NCI-H146 treated with DMSO at 0.1 percent for 48 hours (cell line): ENCODE data around the gene SPATA19.
"Not testable (repeated sequence)": the region's sequence is repeated elsewhere in the genome, so short reads cannot be mapped to it uniquely, and the experiment has no call there.

Experiments used
- DNase-seq: peaks from one replicate; lab custom pipeline; 2025; ENCODE audit not compliant: unreplicated experiment; lab: John Stamatoyannopoulos, UW

SPATA19 gene

DNA sequence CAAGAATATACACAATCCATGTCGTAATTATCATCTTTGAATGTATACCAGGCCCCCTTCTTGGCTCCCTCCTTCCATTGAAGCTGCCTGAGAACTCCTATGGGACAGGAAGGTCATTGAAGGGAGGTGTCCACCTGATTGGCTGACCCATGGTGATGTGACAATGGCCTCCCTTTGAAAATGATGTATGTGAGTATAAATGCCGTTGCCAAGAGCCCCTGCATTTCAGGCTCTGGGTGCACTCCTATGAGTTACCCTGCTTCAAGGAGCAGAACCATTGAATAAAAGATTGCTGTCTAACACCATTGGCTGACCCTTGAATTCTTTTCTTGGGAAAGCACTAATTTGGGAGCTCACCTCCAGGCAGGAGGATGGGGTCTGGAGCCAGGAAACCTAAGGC, at the start of gene SPATA19:
Gene SPATA19 (minus strand): TSS at position 101 of the 400 bp plus-strand sequence. CDS start 67 bp downstream, at position 34.
- no peak for DNase-seq

- no peak for DNase-seq
Measured at GRCh38 chr11:133895061-133895479, 49.8 kb upstream of the SPATA19 start.

DNA sequence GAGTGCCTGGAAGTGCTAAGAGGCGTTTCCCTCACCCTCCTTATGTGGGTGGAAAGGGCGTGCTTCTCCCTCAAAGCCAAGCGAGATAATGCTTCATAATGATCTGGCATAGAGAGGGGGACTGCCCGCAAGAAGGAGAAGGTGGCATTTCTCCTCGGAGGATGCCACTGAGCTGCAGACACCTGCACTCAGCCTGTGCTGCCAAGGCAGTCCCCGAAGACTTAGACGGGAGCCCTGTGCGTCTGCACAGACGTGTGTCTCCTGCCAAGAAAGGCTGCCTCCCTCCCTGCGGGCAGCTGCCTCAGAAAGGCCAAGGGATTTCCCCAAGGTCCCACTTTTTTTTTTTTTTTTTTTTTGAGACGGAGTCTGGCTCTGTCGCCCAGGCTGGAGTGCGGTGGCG, 48.1 kb upstream of the SPATA19 start:
- DNase-seq: no peak

GRCh38 chr11:133892584-133893380, 47.5 kb upstream of the SPATA19 start:
- DNase-seq: no peak

- no peak for DNase-seq
Measured at GRCh38 chr11:133892126-133892525, 46.8 kb upstream of the SPATA19 start.

- no peak for DNase-seq
Measured at GRCh38 chr11:133889893-133890292, 44.6 kb upstream of the SPATA19 start.

GRCh38 chr11:133889188-133889587, 43.9 kb upstream of the SPATA19 start:
- no peak for DNase-seq

DNA sequence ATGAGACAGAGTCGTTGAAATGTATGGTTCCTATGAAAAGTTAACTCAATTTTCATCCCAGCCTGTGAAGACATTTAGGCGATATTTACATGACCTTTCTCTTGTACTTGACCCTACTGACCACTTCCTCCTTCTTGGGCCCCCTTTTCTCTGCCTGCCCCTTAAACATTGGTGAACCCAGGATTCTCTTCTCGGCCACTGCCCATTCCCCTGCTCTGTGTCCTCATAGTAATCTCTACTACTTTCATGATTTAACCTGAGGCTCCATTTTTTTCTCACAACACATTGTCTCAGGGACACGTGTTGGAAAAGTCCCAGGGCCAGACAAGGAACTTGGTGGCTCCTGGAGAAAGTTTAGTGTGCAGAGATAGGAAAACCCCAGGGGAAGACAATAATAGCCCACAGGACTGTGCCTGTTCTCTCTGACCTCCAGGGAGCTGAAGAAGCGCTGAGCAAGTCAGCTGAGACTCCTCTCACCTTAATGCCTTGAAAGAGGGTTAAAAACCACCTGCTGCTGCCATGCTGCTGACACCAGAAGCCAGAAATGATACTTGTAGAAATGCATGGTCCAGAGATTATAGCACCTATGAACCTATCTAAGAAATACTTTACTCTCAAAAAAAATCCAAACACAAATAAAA, 42.5 kb upstream of the SPATA19 start:
- no peak for DNase-seq

- DNase-seq: no peak
Measured at GRCh38 chr11:133886029-133886428, 40.7 kb upstream of the SPATA19 start.

DNA sequence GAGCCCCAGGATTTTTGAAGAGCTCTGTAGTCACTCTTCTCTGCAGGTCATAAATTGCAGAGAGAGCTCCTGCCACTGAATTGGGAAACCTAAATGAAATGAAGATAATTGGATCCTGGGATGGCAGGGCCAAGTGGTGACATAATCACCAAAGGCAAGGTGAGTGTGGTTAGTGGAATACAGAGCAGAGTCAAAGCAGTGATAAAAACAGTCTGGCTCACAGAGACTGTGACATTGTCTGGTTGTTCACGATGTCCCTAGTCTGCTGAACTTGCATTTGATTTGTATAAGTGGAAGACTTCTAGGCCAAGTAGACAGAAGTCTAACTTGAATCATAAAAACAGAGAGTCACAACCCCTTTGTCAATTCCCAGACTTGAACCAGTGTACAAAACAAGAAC, 26.8 kb upstream of the SPATA19 start:
- DNase-seq: no peak

DNA sequence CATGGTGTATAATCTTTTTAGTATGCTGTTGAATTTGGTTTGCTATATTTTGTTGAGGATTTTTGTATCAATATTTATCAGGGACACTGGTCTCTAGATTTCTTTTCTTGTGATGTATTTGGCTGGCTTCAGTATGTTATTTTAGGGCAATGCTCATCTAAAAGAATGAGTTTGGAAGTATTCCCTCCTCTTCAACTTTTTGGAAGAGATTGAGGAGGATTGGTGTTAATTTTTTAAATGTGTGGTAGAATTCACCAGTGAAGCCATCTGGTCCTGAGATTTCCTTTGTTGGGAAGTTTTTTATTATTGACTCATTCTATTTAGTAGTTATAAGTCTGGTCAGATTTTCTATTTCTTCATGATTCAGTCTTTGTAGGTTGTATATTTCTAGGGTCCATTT, 22.1 kb upstream of the SPATA19 start:
- no peak for DNase-seq

GRCh38 chr11:133865466-133865865, 20.2 kb upstream of the SPATA19 start:
- no peak for DNase-seq

DNA sequence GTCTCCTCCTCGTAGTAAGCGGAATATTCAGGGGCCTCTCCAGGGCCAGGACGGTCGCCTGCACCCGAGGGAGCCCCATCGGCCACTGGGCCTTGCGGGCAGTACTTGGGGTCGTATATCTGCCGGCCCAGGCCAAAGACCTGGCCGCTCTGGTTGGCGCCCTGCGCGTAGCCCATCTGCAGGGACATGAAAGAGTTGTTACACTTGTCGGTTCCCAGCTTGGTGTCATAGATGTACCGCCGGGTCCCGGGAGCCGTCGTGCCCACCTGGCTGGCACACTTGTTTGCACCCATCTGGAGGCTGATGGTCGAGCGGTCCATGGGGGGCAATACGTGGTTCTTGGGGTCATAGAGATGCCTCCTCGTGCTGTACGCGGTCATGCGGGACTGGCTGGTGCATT, 19.4 kb upstream of the SPATA19 start:
- no peak for DNase-seq

DNA sequence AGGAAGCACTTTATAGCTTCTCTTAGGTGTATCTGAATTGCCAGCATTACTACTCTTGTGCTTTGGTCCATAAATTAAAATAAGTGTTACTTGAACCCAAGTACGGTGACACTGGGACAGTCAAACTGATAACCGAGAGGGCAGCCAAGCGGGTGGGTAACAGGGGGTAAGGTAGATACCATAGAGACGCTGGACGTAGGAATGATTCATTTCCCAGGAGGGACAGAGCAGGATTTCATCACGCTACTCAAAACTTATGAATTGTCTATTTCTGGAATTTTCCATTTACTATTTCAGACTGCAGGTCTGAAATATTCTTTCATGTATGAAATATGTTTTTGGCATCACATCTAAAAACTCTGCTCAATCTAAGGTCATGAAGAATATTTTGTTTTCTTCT, 14.8 kb upstream of the SPATA19 start:
- DNase-seq: no peak

DNA sequence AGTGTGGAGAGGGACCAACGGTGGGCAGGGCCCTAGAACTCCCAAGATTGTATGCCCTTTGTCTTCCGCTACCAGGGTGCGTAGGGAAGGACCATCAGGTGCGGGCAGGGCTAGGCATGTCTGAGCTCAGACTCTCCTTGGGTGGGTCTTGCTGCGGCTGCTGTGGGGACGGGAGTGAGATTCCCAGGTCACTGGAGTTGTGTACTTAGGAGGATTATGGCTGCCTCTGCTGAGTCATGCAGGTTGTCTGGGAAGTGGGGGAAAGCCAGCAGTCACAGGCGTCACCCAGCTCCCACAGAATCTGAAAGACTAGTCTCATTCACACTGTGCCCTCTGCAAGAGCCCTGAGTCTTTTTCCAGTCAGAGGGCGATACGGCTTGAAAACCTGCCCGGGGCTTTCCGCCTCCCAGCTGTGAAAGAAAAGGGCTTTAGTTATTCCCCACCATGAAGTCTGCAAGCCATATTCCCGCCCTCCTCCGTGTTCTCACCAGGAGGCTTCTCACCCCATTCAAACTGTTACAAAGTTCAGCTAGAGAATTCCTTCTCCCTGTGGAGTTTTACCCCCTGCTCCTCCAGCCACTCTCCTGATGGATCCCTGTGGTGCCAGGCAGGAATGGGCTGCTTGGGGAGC, 9.1 kb upstream of the SPATA19 start:
- not testable (repeated sequence) for DNase-seq

GRCh38 chr11:133844217-133844616, 1.1 kb downstream of the SPATA19 start:
- DNase-seq: no peak

- DNase-seq: no peak
Measured at GRCh38 chr11:133843454-133843987, 1.8 kb downstream of the SPATA19 start.

DNA sequence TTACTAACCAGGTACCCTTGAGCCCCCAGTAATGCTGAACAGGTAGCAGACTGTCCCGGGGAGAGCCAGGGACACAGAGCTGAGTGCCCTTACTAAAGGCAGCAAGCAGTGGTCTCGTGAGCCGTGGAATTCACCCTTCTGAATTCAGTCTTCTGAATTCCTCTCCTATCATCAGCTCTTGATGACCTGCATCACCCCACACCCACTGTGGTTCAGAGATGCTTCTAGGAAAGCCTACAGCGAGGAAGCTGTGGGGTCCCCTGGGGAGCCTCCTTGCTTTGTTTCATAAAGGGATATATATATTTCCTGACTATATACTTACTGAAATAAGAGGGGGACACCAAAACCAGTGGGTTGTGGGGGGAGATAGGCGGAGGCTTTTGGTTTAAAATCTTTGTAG, 2.6 kb downstream of the SPATA19 start:
- no peak for DNase-seq

GRCh38 chr11:133842053-133842452, 3.3 kb downstream of the SPATA19 start:
- no peak for DNase-seq

DNA sequence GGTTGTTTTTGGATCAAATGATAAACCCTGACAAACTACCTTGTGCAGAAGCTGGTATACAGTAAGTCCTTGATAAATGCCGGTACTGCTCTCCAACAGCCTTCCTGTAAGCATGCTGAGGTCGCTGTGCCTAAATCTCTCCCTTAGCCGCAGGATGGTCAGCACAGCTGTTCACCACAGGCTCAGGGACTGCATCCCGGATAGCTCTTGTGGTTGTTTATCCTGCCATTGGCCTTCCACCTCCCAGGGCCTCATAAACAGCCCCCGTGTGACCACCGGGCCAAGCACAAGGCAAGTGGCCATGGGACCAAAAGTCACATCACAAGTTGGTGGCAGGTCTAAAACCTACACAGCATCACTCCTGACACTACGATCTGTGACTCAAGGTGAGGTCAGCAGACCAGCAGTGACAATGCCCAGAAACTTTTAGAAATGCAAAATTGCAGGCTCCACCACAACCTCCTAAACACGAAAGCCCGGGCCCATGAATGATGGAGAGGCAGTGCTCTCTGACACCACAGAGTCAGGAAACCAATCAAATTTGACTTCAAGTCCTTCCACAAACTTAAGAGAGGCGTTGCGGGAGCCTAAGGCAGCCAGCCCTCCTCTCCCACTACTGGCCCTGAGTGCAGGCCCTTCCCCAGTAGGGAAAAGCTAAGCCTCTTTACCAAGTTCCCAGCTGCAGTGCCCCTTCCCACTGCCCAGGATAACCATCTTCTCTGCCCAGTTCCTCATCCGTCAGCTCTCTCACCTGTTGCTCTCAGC, 3.9 kb downstream of the SPATA19 start:
- no peak for DNase-seq

GRCh38 chr11:133840479-133840941, 4.8 kb downstream of the SPATA19 start:
- no peak for DNase-seq
